DOHH2 (cell line): ENCODE results near the gene EEF2.
"Not testable (repeated sequence)": the region's sequence is repeated elsewhere in the genome, so short reads cannot be mapped to it uniquely, and the experiment has no call there.

Source experiments
- H3F3A ChIP-seq: fragments of 200-600 bp; sonication (generic), shearing (Covaris generic); 2 replicates; pipeline ENCODE4 v1.6.0; 2016; ENCODE audit warnings: antibody characterized with exemption, mild to moderate bottlenecking; ENCODE audit not compliant: control insufficient read depth, insufficient read depth
- H3K27ac ChIP-seq: fragments of 200-600 bp; sonication (generic); 2 replicates; pipeline ENCODE4 v1.5.1; 2014; ENCODE audit warnings: low read depth, mild to moderate bottlenecking, low read length, moderate library complexity
- H3K27me3 ChIP-seq: fragments of 200-600 bp; sonication (generic); 2 replicates; pipeline ENCODE4 v1.6.1; 2014; ENCODE audit warnings: mild to moderate bottlenecking, low read length, mixed read lengths; ENCODE audit not compliant: control insufficient read depth
- H3K36me3 ChIP-seq: fragments of 200-600 bp; sonication (generic); 2 replicates; pipeline ENCODE4 v1.6.1; 2014; ENCODE audit warnings: mild to moderate bottlenecking, low read length, moderate library complexity, mixed read lengths; ENCODE audit not compliant: control insufficient read depth
- H3K4me1 ChIP-seq: fragments of 200-600 bp; sonication (generic); 2 replicates; pipeline ENCODE4 v1.6.1; 2014; ENCODE audit warnings: mild to moderate bottlenecking, low read length, mixed read lengths; ENCODE audit not compliant: control insufficient read depth
- H3K4me2 ChIP-seq: fragments of 200-600 bp; sonication (generic); 2 replicates; pipeline ENCODE4 v1.6.0; 2014; ENCODE audit warnings: mild to moderate bottlenecking, low read length, moderate library complexity
- H3K4me3 ChIP-seq: fragments of 200-600 bp; sonication (generic); 2 replicates; pipeline ENCODE4 v1.5.1; 2014; ENCODE audit warnings: mild to moderate bottlenecking, low read length, mixed read lengths
- H3K79me2 ChIP-seq: fragments of 200-600 bp; sonication (generic); 2 replicates; pipeline ENCODE4 v1.6.1; 2014; ENCODE audit warnings: mild to moderate bottlenecking, low read length, mixed read lengths; ENCODE audit not compliant: control insufficient read depth
- H3K9me2 ChIP-seq: fragments of 200-600 bp; sonication (generic); replicated peaks from 2 replicates; pipeline ENCODE4 v1.6.1; 2014; ENCODE audit warnings: mild to moderate bottlenecking, low read length, mixed read lengths; ENCODE audit not compliant: control insufficient read depth
- H3K9me3 ChIP-seq: fragments of 200-600 bp; sonication (generic); 2 replicates; pipeline ENCODE4 v1.6.1; 2014; ENCODE audit warnings: antibody characterized with exemption, low read length, mixed read lengths; ENCODE audit not compliant: control insufficient read depth, insufficient read depth
- H4K20me1 ChIP-seq: fragments of 200-600 bp; sonication (generic); 2 replicates; pipeline ENCODE4 v1.6.0; 2014; ENCODE audit warnings: low read depth, mild to moderate bottlenecking, antibody characterized with exemption, low read length, moderate library complexity; ENCODE audit not compliant: control insufficient read depth, insufficient read depth
- EZH2phosphoT487 ChIP-seq: fragments of 200-600 bp; sonication (generic); IDR thresholded peaks from 2 replicates; pipeline ENCODE4 v1.6.1; 2017; ENCODE audit warnings: borderline replicate concordance, mild to moderate bottlenecking, antibody characterized with exemption, low read length, moderate library complexity, mixed read lengths
- TF ChIP-seq, protein P1 (sequence below): fragments of 200-600 bp; sonication (generic); IDR thresholded peaks from one replicate; pipeline ENCODE4 v1.5.1; 2014; ENCODE audit warnings: antibody characterized with exemption, mild to moderate bottlenecking, low read depth, low read length; ENCODE audit not compliant: poor library complexity, severe bottlenecking

EEF2 gene

DNA sequence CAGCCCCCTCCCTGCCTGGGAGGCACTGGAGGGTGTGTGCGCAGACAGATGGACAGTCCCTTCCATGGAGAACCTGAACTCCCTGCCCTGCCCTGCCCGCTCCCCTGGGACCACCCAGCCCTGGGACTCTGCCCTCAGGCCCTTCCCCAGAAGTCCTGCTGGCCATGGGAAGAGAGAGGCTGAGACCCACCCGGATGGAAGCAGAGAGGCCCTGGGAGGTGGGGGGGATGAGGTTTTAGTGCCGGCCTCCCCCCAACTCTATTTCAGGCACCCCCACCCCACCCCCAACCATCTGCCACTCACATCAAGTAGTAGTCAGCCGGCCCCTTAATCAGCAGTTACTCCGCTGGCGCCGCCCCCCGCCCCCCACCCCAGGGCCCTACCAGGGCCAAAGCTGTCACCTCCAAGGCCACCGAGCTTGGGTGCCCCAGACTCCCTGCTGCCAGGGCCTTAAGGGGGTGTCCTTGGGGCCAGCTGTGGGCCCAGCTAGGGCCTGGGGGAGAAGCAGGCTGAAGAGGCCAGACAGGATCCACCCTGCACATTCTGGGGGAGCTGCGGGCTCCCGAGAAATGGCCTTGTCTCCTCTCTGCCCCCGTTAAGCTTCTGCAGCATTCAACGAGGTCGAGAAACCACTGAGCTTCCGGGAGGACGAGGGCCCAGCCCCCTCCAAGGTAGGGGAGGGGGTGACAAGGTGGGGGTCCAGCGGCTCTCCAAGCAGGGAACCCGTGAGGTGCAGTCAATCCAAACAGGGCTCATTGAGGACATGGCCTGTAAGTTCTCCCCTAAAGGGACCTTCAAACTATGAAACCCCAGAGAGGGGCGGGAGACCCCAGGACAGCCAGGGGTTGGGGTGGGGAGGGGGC lies 35.0 kb downstream of the EEF2 start:
- H3K4me1 ChIP-seq = peaks cover 4% of the 10 kb centered on the region
- H3K36me3 ChIP-seq = no peaks in the 10 kb centered on the region
- H3K9me3 ChIP-seq = no peaks in the 10 kb centered on the region
- no peak overlapping the region for H3K4me2 ChIP-seq
- H3K27ac ChIP-seq = no peak overlapping the region
- TF ChIP-seq EZH2phosphoT487 = no peak
- H3K79me2 ChIP-seq = no peaks in the 10 kb centered on the region
- no peak overlapping the region for H3K4me3 ChIP-seq
- no peaks in the 10 kb centered on the region for H3K9me2 ChIP-seq
- H3F3A ChIP-seq = no peaks in the 10 kb centered on the region
- no peaks in the 10 kb centered on the region for H4K20me1 ChIP-seq
- no peaks in the 10 kb centered on the region for H3K27me3 ChIP-seq

DNA sequence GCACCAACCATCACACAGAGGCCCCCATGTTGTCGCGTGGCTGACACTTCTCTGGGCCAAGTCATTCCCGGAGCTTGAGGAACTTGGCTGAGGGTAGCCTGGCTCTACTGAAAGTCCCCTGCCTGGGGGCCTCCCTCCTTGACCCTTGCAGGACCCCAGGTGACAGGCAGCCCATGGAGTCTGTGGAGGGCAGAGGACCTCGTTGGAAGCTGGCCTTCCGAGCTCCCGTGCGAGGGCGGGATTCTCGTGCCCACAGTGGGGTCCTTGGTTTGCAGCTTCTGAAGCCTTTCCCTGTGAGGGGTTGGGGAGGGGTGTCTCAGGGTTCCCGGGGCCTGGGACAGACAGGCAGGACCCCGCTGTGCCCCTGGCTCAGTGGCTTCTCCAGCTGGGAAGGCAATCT lies 36.0 kb downstream of the EEF2 start:
- H3F3A ChIP-seq = no peaks in the 10 kb centered on the region
- no peaks in the 10 kb centered on the region for H3K9me3 ChIP-seq
- H3K27ac ChIP-seq = no peak overlapping the region
- H4K20me1 ChIP-seq = no peaks in the 10 kb centered on the region
- H3K9me2 ChIP-seq = no peaks in the 10 kb centered on the region
- peaks cover 4% of the 10 kb centered on the region for H3K4me1 ChIP-seq
- H3K79me2 ChIP-seq = no peaks in the 10 kb centered on the region
- no peaks in the 10 kb centered on the region for H3K36me3 ChIP-seq
- H3K27me3 ChIP-seq = no peaks in the 10 kb centered on the region
- TF ChIP-seq, protein P1, sequence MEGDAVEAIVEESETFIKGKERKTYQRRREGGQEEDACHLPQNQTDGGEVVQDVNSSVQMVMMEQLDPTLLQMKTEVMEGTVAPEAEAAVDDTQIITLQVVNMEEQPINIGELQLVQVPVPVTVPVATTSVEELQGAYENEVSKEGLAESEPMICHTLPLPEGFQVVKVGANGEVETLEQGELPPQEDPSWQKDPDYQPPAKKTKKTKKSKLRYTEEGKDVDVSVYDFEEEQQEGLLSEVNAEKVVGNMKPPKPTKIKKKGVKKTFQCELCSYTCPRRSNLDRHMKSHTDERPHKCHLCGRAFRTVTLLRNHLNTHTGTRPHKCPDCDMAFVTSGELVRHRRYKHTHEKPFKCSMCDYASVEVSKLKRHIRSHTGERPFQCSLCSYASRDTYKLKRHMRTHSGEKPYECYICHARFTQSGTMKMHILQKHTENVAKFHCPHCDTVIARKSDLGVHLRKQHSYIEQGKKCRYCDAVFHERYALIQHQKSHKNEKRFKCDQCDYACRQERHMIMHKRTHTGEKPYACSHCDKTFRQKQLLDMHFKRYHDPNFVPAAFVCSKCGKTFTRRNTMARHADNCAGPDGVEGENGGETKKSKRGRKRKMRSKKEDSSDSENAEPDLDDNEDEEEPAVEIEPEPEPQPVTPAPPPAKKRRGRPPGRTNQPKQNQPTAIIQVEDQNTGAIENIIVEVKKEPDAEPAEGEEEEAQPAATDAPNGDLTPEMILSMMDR = no peak
- no peak for TF ChIP-seq EZH2phosphoT487
- H3K4me3 ChIP-seq = no peak overlapping the region
- no peak overlapping the region for H3K4me2 ChIP-seq

DNA sequence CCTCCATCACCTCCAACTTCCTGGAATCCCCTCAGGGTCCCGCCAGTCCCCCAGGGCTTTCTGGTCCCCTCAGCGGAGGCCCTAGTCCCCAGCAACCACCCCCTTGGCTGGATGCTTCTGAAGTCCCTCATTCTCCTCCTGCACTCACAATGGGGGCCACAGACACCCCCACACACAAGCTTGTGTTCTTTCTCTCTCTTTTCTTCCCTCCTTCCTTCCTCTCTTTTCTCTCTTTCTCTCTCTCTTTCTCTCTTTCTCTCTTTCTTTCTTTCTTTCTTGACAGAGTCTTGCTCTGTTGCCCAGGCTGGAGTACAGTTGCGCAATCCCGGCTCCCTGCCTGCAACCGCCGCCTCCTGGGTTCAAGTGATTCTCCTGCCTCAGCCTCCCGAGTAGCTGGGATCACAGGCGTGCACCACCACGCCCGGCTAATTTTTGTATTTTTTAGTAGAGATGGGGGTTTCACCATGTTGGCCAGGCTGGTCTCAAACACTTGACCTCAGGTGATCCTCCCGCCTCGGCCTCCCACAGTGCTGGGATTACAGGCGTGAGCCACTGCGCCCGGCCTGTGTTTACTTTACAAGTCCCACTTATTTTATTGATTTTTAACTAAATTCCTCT lies 37.8 kb downstream of the EEF2 start:
- H3K4me2 ChIP-seq, H3K9me2 ChIP-seq, H3K27ac ChIP-seq, H4K20me1 ChIP-seq, H3K27me3 ChIP-seq, H3K79me2 ChIP-seq, H3K36me3 ChIP-seq, H3F3A ChIP-seq, H3K4me1 ChIP-seq, H3K4me3 ChIP-seq, H3K9me3 ChIP-seq: not testable (repeated sequence)

DNA sequence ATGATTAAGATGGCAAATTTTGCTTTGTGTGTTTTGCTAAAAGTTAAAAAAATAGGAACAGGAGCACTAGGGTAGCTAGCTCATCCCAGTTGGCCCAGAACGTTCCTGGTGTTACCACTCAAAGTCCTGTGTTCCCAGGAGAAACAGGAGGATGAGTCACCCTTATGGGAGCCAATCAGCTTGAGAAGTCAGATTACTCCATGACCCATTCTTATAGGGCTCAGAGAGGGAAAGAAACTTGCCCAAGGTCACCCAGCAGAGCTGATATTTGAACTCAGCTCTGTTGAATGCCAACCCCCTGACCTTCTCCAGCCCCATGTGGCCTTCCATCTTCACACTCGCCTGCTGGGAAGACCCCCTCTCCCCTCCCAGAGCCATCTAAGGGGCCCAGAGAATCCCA lies 39.4 kb downstream of the EEF2 start:
- H3K9me3 ChIP-seq = no peaks in the 10 kb centered on the region
- no peaks in the 10 kb centered on the region for H4K20me1 ChIP-seq
- H3K9me2 ChIP-seq = no peaks in the 10 kb centered on the region
- H3K27ac ChIP-seq = no peak overlapping the region
- no peak overlapping the region for H3K4me3 ChIP-seq
- no peaks in the 10 kb centered on the region for H3F3A ChIP-seq
- no peaks in the 10 kb centered on the region for H3K27me3 ChIP-seq
- no peaks in the 10 kb centered on the region for H3K79me2 ChIP-seq
- H3K4me1 ChIP-seq = peaks cover 3% of the 10 kb centered on the region
- no peak for TF ChIP-seq EZH2phosphoT487
- TF ChIP-seq, protein P1 = no peak
- H3K4me2 ChIP-seq = no peak overlapping the region
- no peaks in the 10 kb centered on the region for H3K36me3 ChIP-seq
